CD14-positive monocyte (primary cell): ENCODE measurements around the gene PREX1. TPM values are rescaled to one million over a fixed set of nuclear protein-coding genes. Genes with fewer than 3 reads are reported as not detected.

Source experiments
- DNase-seq, 3 donors: peaks; one replicate each; pipeline ENCODE4 v3.0.0-alpha.2; 2011 to 2022
- H2AFZ ChIP-seq: 2 replicates; pipeline ENCODE4 v1.6.0; 2012; ENCODE audit warnings: mild to moderate bottlenecking, low read depth, low read length, inconsistent platforms; ENCODE audit not compliant: insufficient read depth, poor library complexity, severe bottlenecking
- H3K27ac ChIP-seq, 2 donors: 1 replicate in 1 of 2; 2 replicates in 1 of 2; pipeline ENCODE4 v1.5.1; 2012 to 2013; ENCODE audit warnings: low read length in 2 of 2, control low read depth in 1 of 2, inconsistent platforms in 1 of 2, low read depth in 1 of 2, mild to moderate bottlenecking in 1 of 2
- H3K27me3 ChIP-seq, 2 donors: one replicate each; pipeline versions ENCODE4 v1.6.0 to v1.6.1; 2011 to 2013; ENCODE audit warnings: low read length in 2 of 2; ENCODE audit not compliant: control insufficient read depth in 2 of 2, insufficient read depth in 2 of 2
- H3K36me3 ChIP-seq, 2 donors: replicated peaks in 1 of 2; 1 replicate in 1 of 2; 2 replicates in 1 of 2; pipeline versions ENCODE4 v1.5.1 to v1.6.1; 2012 to 2013; ENCODE audit warnings: low read length in 2 of 2, control low read depth in 1 of 2, inconsistent platforms in 1 of 2, mild to moderate bottlenecking in 1 of 2; ENCODE audit not compliant: insufficient read depth in 2 of 2, control insufficient read depth in 1 of 2
- H3K4me1 ChIP-seq, 2 donors: 1 replicate in 1 of 2; 2 replicates in 1 of 2; pipeline versions ENCODE4 v1.5.1 to v1.6.1; 2012 to 2013; ENCODE audit warnings: low read length in 2 of 2, control low read depth in 1 of 2, inconsistent platforms in 1 of 2, mild to moderate bottlenecking in 1 of 2, moderate library complexity in 1 of 2; ENCODE audit not compliant: insufficient read depth in 2 of 2, control insufficient read depth in 1 of 2
- H3K4me2 ChIP-seq: replicated peaks from 2 replicates; pipeline ENCODE3; 2012; ENCODE audit warnings: low read length, moderate library complexity, mild to moderate bottlenecking; ENCODE audit not compliant: poor library complexity, severe bottlenecking; ENCODE audit errors: extremely low read depth
- H3K4me3 ChIP-seq, 3 experiments: fragments of 200-600 bp in 1 of 3; sonication (generic) in 1 of 3; replicated peaks in 1 of 3; 1 replicate in 2 of 3; 2 replicates in 1 of 3; pipeline ENCODE4 v1.5.1; 2011 to 2013; ENCODE audit warnings: low read length in 3 of 3, mild to moderate bottlenecking in 3 of 3, control low read depth in 2 of 3, low read depth in 2 of 3, inconsistent platforms in 1 of 3, moderate library complexity in 1 of 3
- H3K79me2 ChIP-seq: 2 replicates; pipeline ENCODE4 v1.6.0; 2012; ENCODE audit warnings: mild to moderate bottlenecking, control low read depth, inconsistent platforms, low read length, moderate library complexity; ENCODE audit not compliant: insufficient read depth
- H3K9ac ChIP-seq: 2 replicates; pipeline ENCODE4 v1.6.0; 2017; ENCODE audit warnings: low read length, mild to moderate bottlenecking; ENCODE audit not compliant: insufficient read depth, poor library complexity, severe bottlenecking
- H3K9me3 ChIP-seq, 2 donors: replicated peaks in 1 of 2; 1 replicate in 1 of 2; 2 replicates in 1 of 2; pipeline versions ENCODE4 v1.5.1 to v1.6.1; 2012 to 2013; ENCODE audit warnings: low read length in 2 of 2, control low read depth in 1 of 2; ENCODE audit not compliant: control insufficient read depth in 1 of 2, insufficient read depth in 1 of 2
- H4K20me1 ChIP-seq: 2 replicates; pipeline ENCODE4 v1.6.0; 2012; ENCODE audit warnings: mild to moderate bottlenecking, low read length, control low read depth, moderate library complexity; ENCODE audit not compliant: insufficient read depth
- H3K27ac Mint-ChIP-seq, 7 donors: one replicate each; pipeline ENCODE4 v1.8.0; 2020; ENCODE audit warnings: mild to moderate bottlenecking in 7 of 7, mixed read lengths in 7 of 7, moderate library complexity in 6 of 7, inconsistent platforms in 2 of 7
- H3K27me3 Mint-ChIP-seq, 3 donors: one replicate each; pipeline ENCODE4 v1.8.0; 2021 to 2022; ENCODE audit warnings: low read depth in 3 of 3, mild to moderate bottlenecking in 3 of 3, mixed read lengths in 3 of 3, moderate library complexity in 3 of 3, inconsistent platforms in 1 of 3
- H3K36me3 Mint-ChIP-seq, 2 donors: one replicate each; pipeline ENCODE4 v1.8.0; 2020; ENCODE audit warnings: mixed read lengths in 2 of 2, inconsistent platforms in 1 of 2, mild to moderate bottlenecking in 1 of 2
- H3K4me1 Mint-ChIP-seq: one replicate; pipeline ENCODE4 v1.8.0; 2020; ENCODE audit warnings: mild to moderate bottlenecking, mixed read lengths
- H3K4me3 Mint-ChIP-seq, 2 donors: one replicate each; pipeline ENCODE4 v1.8.0; 2020; ENCODE audit warnings: mild to moderate bottlenecking in 2 of 2, mixed read lengths in 2 of 2, moderate library complexity in 1 of 2
- H3K9me3 Mint-ChIP-seq, 7 donors: one replicate each; pipeline ENCODE4 v1.8.0; 2020 to 2022; ENCODE audit warnings: mixed read lengths in 7 of 7, mild to moderate bottlenecking in 6 of 7, moderate library complexity in 6 of 7, inconsistent platforms in 2 of 7
- CTCF ChIP-seq: fragments of 200-600 bp; IDR thresholded peaks from one replicate; pipeline ENCODE4 v1.8.0; 2022; ENCODE audit warnings: antibody characterized with exemption, mild to moderate bottlenecking
- WGBS: methylation state at CpG from one replicate; pipeline ENCODE4 v1.1.5; 2013; ENCODE audit warnings: missing lambda C conversion rate; ENCODE audit not compliant: insufficient coverage; 5-methylcytosine and 5-hydroxymethylcytosine counted together
- intact Hi-C, 2 donors: fragments of 100-400 bp; cut with micrococcal nuclease; formaldehyde crosslinking; loops; one replicate each; pipeline versions ENCODE4 v1.15.0 to v1.15.1; 2023
- polyA plus RNA-seq, 3 donors: library from polyadenylated mRNA; depleted of rRNA in 1 of 3; unstranded in 2 of 3; stranded (reverse) in 1 of 3; fragments of 300-500 nt in 2 of 3; fragments of >200 nt in 1 of 3; fragmentation: Illumina TruSeq in 2 of 3; gene quantifications; 1 replicate in 2 of 3; 2 replicates in 1 of 3; pipeline ENCODE4 v1.2.3, GENCODE V29; 2012 to 2021

Gene PREX1
- polyA plus RNA-seq, 3 donors: 24.3 to 114 (median 27.5) TPM

- H3K27ac Mint-ChIP-seq: peak overlapping the region; percentile 6 to 99 (median 87)
- Histone ChIP-seq H4K20me1 (peaks cover 57% of the 10 kb centered on the region), H3K4me2 (no peak overlapping the region), H3K9ac (no peak overlapping the region), H3K79me2 (peaks cover 100% of the 10 kb centered on the region), H3K4me3 (no peak overlapping the region), H3K36me3 (peaks cover 0 to 6% of the 10 kb centered on the region in 2 donors), H3K4me1 (peaks cover 95 to 99% of the 10 kb centered on the region in 2 donors), H2AFZ (no peak overlapping the region), H3K27ac (peak overlapping the region; percentile 57 to 96), H3K9me3 (no peaks in the 10 kb centered on the region), H3K27me3 (no peaks in the 10 kb centered on the region)
- no peak for TF ChIP-seq CTCF
- peaks cover 0 to 6% (median 0%) of the 10 kb centered on the region in 7 donors for H3K9me3 Mint-ChIP-seq
- intact Hi-C loops: loop anchor here in 1 of 2 donors (5.0 kb wide), 1 partner anchor 1413 kb away; no protein-coding TSS in a partner anchor
- WGBS: 100% methylated on average over 2 of the region's 4 CpGs
- peaks cover 100% of the 10 kb centered on the region for H3K4me1 Mint-ChIP-seq
- no peak overlapping the region for H3K4me3 Mint-ChIP-seq
- H3K27me3 Mint-ChIP-seq: peaks cover 0 to 3% (median 0%) of the 10 kb centered on the region in 3 donors
- H3K36me3 Mint-ChIP-seq: peaks cover 32 to 46% of the 10 kb centered on the region in 2 donors
- no peak for DNase-seq
Observed at GRCh38 chr20:48765359-48765758, 62.4 kb downstream of the PREX1 start.

GRCh38 chr20:48763216-48763914 lies 64.4 kb downstream of the PREX1 start:
- TF ChIP-seq CTCF: no peak
- Mint-ChIP-seq H3K4me1 (peaks cover 100% of the 10 kb centered on the region), H3K4me3 (peak overlapping the region in 1 of 2 donors; percentile 57), H3K36me3 (peaks cover 18 to 37% of the 10 kb centered on the region in 2 donors), H3K27ac (peak overlapping the region; percentile 83 to 98 (median 94)), H3K27me3 (peaks cover 0 to 3% (median 0%) of the 10 kb centered on the region in 3 donors), H3K9me3 (peaks cover 0 to 5% (median 0%) of the 10 kb centered on the region in 7 donors)
- H3K27me3 ChIP-seq: no peaks in the 10 kb centered on the region
- H3K79me2 ChIP-seq: peaks cover 100% of the 10 kb centered on the region
- 89% methylated on average over 8 of the region's 13 CpGs for WGBS
- intact Hi-C loops: no loop called here
- H3K4me3 ChIP-seq: no peak overlapping the region
- no peak overlapping the region for H2AFZ ChIP-seq
- no peaks in the 10 kb centered on the region for H3K9me3 ChIP-seq
- H3K4me1 ChIP-seq: peaks cover 95 to 99% of the 10 kb centered on the region in 2 donors
- H3K36me3 ChIP-seq: peaks cover 0 to 6% of the 10 kb centered on the region in 2 donors
- DNase-seq: no peak
- peak overlapping the region; percentile 42 to 96 for H3K27ac ChIP-seq
- peak overlapping the region; percentile 10 for H3K4me2 ChIP-seq
- no peak overlapping the region for H3K9ac ChIP-seq
- H4K20me1 ChIP-seq: peaks cover 53% of the 10 kb centered on the region
